Activated B cell treated with CpG ODN at 0.5 μM for 24 hours (primary cell): Measurements from ENCODE around the gene KLKB1. TPM values are rescaled to one million over a fixed set of nuclear protein-coding genes. Genes with fewer than 3 reads are reported as not detected.

Experiments used
- ATAC-seq: fragments of 200-7000 bp; cut with Tn5 transposase; one replicate; pipeline ENCODE4 v1.10.0; 2021; ENCODE audit warnings: low read depth, mild to moderate bottlenecking, moderate library complexity
- CTCF ChIA-PET: fragments of 350-600 bp; sonication (Branson Sonifier 250); formaldehyde crosslinking; loops from one replicate; lab custom pipeline; 2021; ENCODE audit warnings: antibody characterized with exemption; lab: Charles Lee
- POLR2A ChIA-PET: fragments of 350-600 bp; sonication (Branson Sonifier 250); formaldehyde crosslinking; loops from one replicate; lab custom pipeline; 2021; ENCODE audit warnings: antibody characterized with exemption; lab: Charles Lee
- DNase-seq: peaks from one replicate; pipeline ENCODE4 v3.0.0; 2022
- H3K27ac Mint-ChIP-seq: one replicate; pipeline ENCODE4 v1.8.0; 2020; ENCODE audit warnings: mixed read lengths
- H3K27me3 Mint-ChIP-seq: one replicate; pipeline ENCODE4 v1.8.0; 2021; ENCODE audit warnings: mixed read lengths
- H3K36me3 Mint-ChIP-seq: one replicate; pipeline ENCODE4 v1.8.0; 2021; ENCODE audit warnings: low read depth, mixed read lengths
- H3K4me1 Mint-ChIP-seq: one replicate; pipeline ENCODE4 v1.8.0; 2021; ENCODE audit warnings: mixed read lengths
- H3K4me3 Mint-ChIP-seq: one replicate; pipeline ENCODE4 v1.8.0; 2020; ENCODE audit warnings: mild to moderate bottlenecking, mixed read lengths
- H3K9me3 Mint-ChIP-seq: one replicate; pipeline ENCODE4 v1.8.0; 2020; ENCODE audit warnings: mixed read lengths
- CTCF ChIP-seq: fragments of 200-600 bp; IDR thresholded peaks from one replicate; pipeline ENCODE4 v1.8.0; 2022; ENCODE audit warnings: antibody characterized with exemption, mild to moderate bottlenecking
- intact Hi-C: fragments of 100-400 bp; cut with micrococcal nuclease; formaldehyde crosslinking; loops from one replicate; pipeline ENCODE4 v1.15.1; 2024
- total RNA-seq: library from RNA; stranded (reverse); gene quantifications from 2 replicates; pipeline ENCODE4 v1.2.3, GENCODE V29; 2022

Gene KLKB1
- total RNA-seq, 1 donor from 2014 or later: 0.16 TPM

- Mint-ChIP-seq H3K4me3 (no peak overlapping the region), H3K9me3 (no peaks in the 10 kb centered on the region), H3K27me3 (peaks cover 12% of the 10 kb centered on the region), H3K27ac (no peak overlapping the region), H3K36me3 (no peaks in the 10 kb centered on the region), H3K4me1 (no peaks in the 10 kb centered on the region)
- CTCF ChIA-PET: no interaction called here
- ATAC-seq (no peak), DNase-seq (no peak)
- POLR2A ChIA-PET: no interaction called here
- intact Hi-C loops: no loop called here
- TF ChIP-seq CTCF: no peak
These were observed 69.8 kb downstream of the KLKB1 start for GRCh38 chr4:186297013-186297645.

- H3K9me3 Mint-ChIP-seq: no peaks in the 10 kb centered on the region
- intact Hi-C loops: no loop called here
- no peaks in the 10 kb centered on the region for H3K36me3 Mint-ChIP-seq
- H3K27ac Mint-ChIP-seq: no peak overlapping the region
- peaks cover 12% of the 10 kb centered on the region for H3K27me3 Mint-ChIP-seq
- ChIA-PET POLR2A (no interaction called here), CTCF (no interaction called here)
- no peak for ATAC-seq
- DNase-seq: no peak
- H3K4me3 Mint-ChIP-seq: no peak overlapping the region
- no peaks in the 10 kb centered on the region for H3K4me1 Mint-ChIP-seq
- TF ChIP-seq CTCF: no peak
These were observed 70.8 kb downstream of the KLKB1 start for GRCh38 chr4:186298031-186298647.

- no peaks in the 10 kb centered on the region for H3K36me3 Mint-ChIP-seq
- CTCF ChIA-PET: no interaction called here
- peaks cover 12% of the 10 kb centered on the region for H3K27me3 Mint-ChIP-seq
- no peaks in the 10 kb centered on the region for H3K4me1 Mint-ChIP-seq
- H3K27ac Mint-ChIP-seq: no peak overlapping the region
- no peaks in the 10 kb centered on the region for H3K9me3 Mint-ChIP-seq
- no peak overlapping the region for H3K4me3 Mint-ChIP-seq
- ATAC-seq (no peak), DNase-seq (no peak)
- POLR2A ChIA-PET: no interaction called here
- intact Hi-C loops: no loop called here
- TF ChIP-seq CTCF: no peak
These were observed 72.0 kb downstream of the KLKB1 start for GRCh38 chr4:186299291-186299690.

GRCh38 chr4:186300659-186301390 lies 73.5 kb downstream of the KLKB1 start:
- no peaks in the 10 kb centered on the region for H3K9me3 Mint-ChIP-seq
- TF ChIP-seq CTCF: no peak
- H3K4me3 Mint-ChIP-seq: no peak overlapping the region
- no peak overlapping the region for H3K27ac Mint-ChIP-seq
- intact Hi-C loops: no loop called here
- DNase-seq (no peak), ATAC-seq (no peak)
- peaks cover 13% of the 10 kb centered on the region for H3K27me3 Mint-ChIP-seq
- ChIA-PET POLR2A (no interaction called here), CTCF (no interaction called here)
- H3K36me3 Mint-ChIP-seq: no peaks in the 10 kb centered on the region
- no peaks in the 10 kb centered on the region for H3K4me1 Mint-ChIP-seq

- ChIA-PET CTCF (no interaction called here), POLR2A (no interaction called here)
- Mint-ChIP-seq H3K27me3 (peaks cover 5% of the 10 kb centered on the region), H3K4me1 (no peaks in the 10 kb centered on the region), H3K36me3 (no peaks in the 10 kb centered on the region), H3K27ac (no peak overlapping the region), H3K9me3 (no peaks in the 10 kb centered on the region), H3K4me3 (no peak overlapping the region)
- TF ChIP-seq CTCF: no peak
- DNase-seq: no peak
- intact Hi-C loops: no loop called here
- ATAC-seq: no peak
These were observed 76.9 kb downstream of the KLKB1 start for GRCh38 chr4:186304216-186304615.
